ENCODE data around the gene AHDC1. TPM values are rescaled to one million over a fixed set of nuclear protein-coding genes. Genes with fewer than 3 reads are reported as not detected.

The AHDC1 gene
- total and polyA plus RNA-seq, 10 of the 15 experiments (the other 5 are each of a cell fraction or from before 2014, with no cell fraction given) = 0.21 to 13.0 (median 1.4) TPM

DNA sequence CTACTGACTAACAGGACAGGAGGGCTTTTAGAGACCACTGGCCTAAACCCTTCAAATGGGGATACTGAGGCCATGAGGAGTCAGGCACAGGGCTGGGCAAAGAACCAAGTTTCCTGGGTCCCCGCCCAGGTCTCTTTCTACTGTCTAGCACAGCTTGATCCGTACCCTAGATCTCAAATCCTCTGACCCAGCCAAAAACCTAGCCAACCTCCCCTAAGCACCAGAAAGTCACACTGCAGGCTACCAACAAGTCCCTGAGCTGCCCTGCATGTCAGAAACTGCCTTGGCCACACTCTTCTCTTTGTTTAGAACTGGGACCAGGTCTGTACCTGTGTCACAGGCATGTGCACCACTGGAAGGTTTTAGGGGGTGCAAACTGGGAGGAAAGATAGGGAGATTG is 33.6 kb downstream of the AHDC1 start:
- CTCF ChIA-PET = interaction anchor here (1.5 to 5.8 kb wide), 5 partner anchors 13 to 93 kb away, joined by 3 to 71 read pairs (median 26); partner anchors contain the start of gene AHDC1
- Histone ChIP-seq H3K27me3 (replicated peaks in 1 of 2; ENCODE audit: control insufficient read depth in 2 of 2, insufficient read depth in 2 of 2, low read length in 1 of 2) (no peaks in the 10 kb centered on the region), H2AFZ (ENCODE audit: control insufficient read depth, low read depth, low read length) (no peak overlapping the region), H3K4me3 (no peak overlapping the region), H3K9ac (ENCODE audit: control insufficient read depth, insufficient read depth, low read length) (no peak overlapping the region), H3K27ac (ENCODE audit: control insufficient read depth, insufficient read depth) (no peak overlapping the region), H3K9me3 (replicated peaks; ENCODE audit: control insufficient read depth, insufficient read depth, low read length) (no peaks in the 10 kb centered on the region), H3K79me2 (ENCODE audit: control insufficient read depth, insufficient read depth, low read length) (no peaks in the 10 kb centered on the region; the same call in none of the 2 replicates), H3K36me3 (ENCODE audit: control insufficient read depth in 2 of 2, insufficient read depth in 2 of 2, low read length in 1 of 2) (no peaks in the 10 kb centered on the region; a peak in 1 of 4 replicates), H4K20me1 (ENCODE audit: control insufficient read depth, insufficient read depth) (no peaks in the 10 kb centered on the region; the same call in 1 of the 2 replicates), H3K4me1 (ENCODE audit: control insufficient read depth, insufficient read depth, low read length) (peaks cover 7% of the 10 kb centered on the region; the same call in 1 of the 2 replicates), H3K4me2 (ENCODE audit: control insufficient read depth, insufficient read depth) (no peak overlapping the region)
- BruUV-seq (replicated peaks) = no TSS peak
- SMC1A ChIA-PET (ENCODE audit: uncharacterized antibody, unreplicated experiment) = interaction anchor here (1.2 to 2.1 kb wide), 3 partner anchors 14 to 154 kb away, joined by 3 to 7 read pairs (median 6); no protein-coding TSS in a partner anchor
- DNase-seq (ENCODE audit: low read depth, low spot score) (no peak), FAIRE-seq (no peak), ATAC-seq (no peak)
- WGBS (ENCODE audit: insufficient coverage, insufficient replicate concordance, low lambda C conversion rate, missing lambda C conversion rate) = 54% methylated on average over 2 of the region's 2 CpGs
- intact Hi-C loops (cut with micrococcal nuclease; ENCODE audit: unreplicated experiment) (no loop called here), in situ Hi-C loops (cut with MboI) (no loop called here)
- POLR2A ChIA-PET = no interaction called here
- no peak for TF ChIP-seq WRNIP1 (IDR thresholded peaks at IDR 0.05; ENCODE audit: borderline replicate concordance, low read depth, low read length)
- TF ChIP-seq, protein P1, sequence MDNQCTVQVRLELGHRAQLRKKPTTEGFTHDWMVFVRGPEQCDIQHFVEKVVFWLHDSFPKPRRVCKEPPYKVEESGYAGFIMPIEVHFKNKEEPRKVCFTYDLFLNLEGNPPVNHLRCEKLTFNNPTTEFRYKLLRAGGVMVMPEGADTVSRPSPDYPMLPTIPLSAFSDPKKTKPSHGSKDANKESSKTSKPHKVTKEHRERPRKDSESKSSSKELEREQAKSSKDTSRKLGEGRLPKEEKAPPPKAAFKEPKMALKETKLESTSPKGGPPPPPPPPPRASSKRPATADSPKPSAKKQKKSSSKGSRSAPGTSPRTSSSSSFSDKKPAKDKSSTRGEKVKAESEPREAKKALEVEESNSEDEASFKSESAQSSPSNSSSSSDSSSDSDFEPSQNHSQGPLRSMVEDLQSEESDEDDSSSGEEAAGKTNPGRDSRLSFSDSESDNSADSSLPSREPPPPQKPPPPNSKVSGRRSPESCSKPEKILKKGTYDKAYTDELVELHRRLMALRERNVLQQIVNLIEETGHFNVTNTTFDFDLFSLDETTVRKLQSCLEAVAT (IDR thresholded peaks at IDR 0.05) = no peak
- no peak for TF ChIP-seq HCFC1 (IDR thresholded peaks at IDR 0.05; ENCODE audit: low read length)
- TF ChIP-seq CHD4 (IDR thresholded peaks at IDR 0.05) = no peak
- no peak for TF ChIP-seq SIN3A (IDR thresholded peaks at IDR 0.05; ENCODE audit: low read depth, low read length)
- TF ChIP-seq, protein P2, sequence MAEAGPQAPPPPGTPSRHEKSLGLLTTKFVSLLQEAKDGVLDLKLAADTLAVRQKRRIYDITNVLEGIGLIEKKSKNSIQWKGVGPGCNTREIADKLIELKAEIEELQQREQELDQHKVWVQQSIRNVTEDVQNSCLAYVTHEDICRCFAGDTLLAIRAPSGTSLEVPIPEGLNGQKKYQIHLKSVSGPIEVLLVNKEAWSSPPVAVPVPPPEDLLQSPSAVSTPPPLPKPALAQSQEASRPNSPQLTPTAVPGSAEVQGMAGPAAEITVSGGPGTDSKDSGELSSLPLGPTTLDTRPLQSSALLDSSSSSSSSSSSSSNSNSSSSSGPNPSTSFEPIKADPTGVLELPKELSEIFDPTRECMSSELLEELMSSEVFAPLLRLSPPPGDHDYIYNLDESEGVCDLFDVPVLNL (IDR thresholded peaks at IDR 0.05; ENCODE audit: low read depth, low read length) = no peak
- TF ChIP-seq, protein P3, sequence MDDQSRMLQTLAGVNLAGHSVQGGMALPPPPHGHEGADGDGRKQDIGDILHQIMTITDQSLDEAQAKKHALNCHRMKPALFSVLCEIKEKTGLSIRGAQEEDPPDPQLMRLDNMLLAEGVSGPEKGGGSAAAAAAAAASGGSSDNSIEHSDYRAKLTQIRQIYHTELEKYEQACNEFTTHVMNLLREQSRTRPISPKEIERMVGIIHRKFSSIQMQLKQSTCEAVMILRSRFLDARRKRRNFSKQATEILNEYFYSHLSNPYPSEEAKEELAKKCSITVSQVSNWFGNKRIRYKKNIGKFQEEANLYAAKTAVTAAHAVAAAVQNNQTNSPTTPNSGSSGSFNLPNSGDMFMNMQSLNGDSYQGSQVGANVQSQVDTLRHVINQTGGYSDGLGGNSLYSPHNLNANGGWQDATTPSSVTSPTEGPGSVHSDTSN (IDR thresholded peaks at IDR 0.05; ENCODE audit: insufficient replicate concordance, low read depth, low read length) = no peak
- TF ChIP-seq BACH1 (IDR thresholded peaks at IDR 0.05; ENCODE audit: borderline replicate concordance) = no peak
- TF ChIP-seq SREBF1 (IDR thresholded peaks at IDR 0.05; ENCODE audit: low read length) = no peak
- TF ChIP-seq IKZF2 (IDR thresholded peaks at IDR 0.05) = no peak
- TF ChIP-seq, protein P4, sequence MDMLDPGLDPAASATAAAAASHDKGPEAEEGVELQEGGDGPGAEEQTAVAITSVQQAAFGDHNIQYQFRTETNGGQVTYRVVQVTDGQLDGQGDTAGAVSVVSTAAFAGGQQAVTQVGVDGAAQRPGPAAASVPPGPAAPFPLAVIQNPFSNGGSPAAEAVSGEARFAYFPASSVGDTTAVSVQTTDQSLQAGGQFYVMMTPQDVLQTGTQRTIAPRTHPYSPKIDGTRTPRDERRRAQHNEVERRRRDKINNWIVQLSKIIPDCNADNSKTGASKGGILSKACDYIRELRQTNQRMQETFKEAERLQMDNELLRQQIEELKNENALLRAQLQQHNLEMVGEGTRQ (IDR thresholded peaks at IDR 0.05; ENCODE audit: borderline replicate concordance, low read depth, low read length) = no peak
- TF ChIP-seq SMAD1 (IDR thresholded peaks at IDR 0.05; ENCODE audit: low read depth, partially characterized antibody) = no peak
- no peak for TF ChIP-seq ZNF274 (IDR thresholded peaks at IDR 0.05; ENCODE audit: insufficient read depth, insufficient read length)
- TF ChIP-seq HDAC6 (IDR thresholded peaks at IDR 0.05; ENCODE audit: unreplicated experiment) = no peak
- no peak for TF ChIP-seq STAT3 (IDR thresholded peaks at IDR 0.05; ENCODE audit: low read depth, low read length)
- RAD21 ChIA-PET (ENCODE audit: unreplicated experiment) = interaction anchor here (1.6 to 3.0 kb wide), 3 partner anchors 26 to 154 kb away, joined by 5 to 16 read pairs (median 6); no protein-coding TSS in a partner anchor
